OCI-LY1 (cell line): ENCODE results near the gene UTP15.

Experiments used
- H2AFZ ChIP-seq: fragments of 200-600 bp; sonication (generic), shearing (Covaris generic); 2 replicates; pipeline ENCODE4 v1.6.0; 2014; ENCODE audit warnings: antibody characterized with exemption, mild to moderate bottlenecking, low read length
- H3F3A ChIP-seq: fragments of 200-600 bp; sonication (generic), shearing (Covaris generic); 2 replicates; pipeline ENCODE4 v1.6.0; 2014; ENCODE audit warnings: mild to moderate bottlenecking, antibody characterized with exemption, low read length, moderate library complexity; ENCODE audit not compliant: insufficient read depth
- H3K27ac ChIP-seq: fragments of 200-600 bp; sonication (generic); 2 replicates; pipeline ENCODE4 v1.5.1; 2014; ENCODE audit warnings: low read length, mixed run types, mild to moderate bottlenecking, low read depth; ENCODE audit not compliant: poor library complexity, severe bottlenecking
- H3K27me3 ChIP-seq: fragments of 200-600 bp; sonication (generic); 2 replicates; pipeline ENCODE4 v1.6.0; 2014; ENCODE audit warnings: antibody characterized with exemption, mild to moderate bottlenecking, low read length, moderate library complexity; ENCODE audit not compliant: insufficient read depth
- H3K36me3 ChIP-seq: fragments of 200-600 bp; sonication (generic); 2 replicates; pipeline ENCODE4 v1.6.1; 2014; ENCODE audit warnings: mild to moderate bottlenecking, antibody characterized with exemption, low read length, moderate library complexity, mixed read lengths; ENCODE audit not compliant: insufficient read depth
- H3K4me1 ChIP-seq: fragments of 200-600 bp; sonication (generic); 2 replicates; pipeline ENCODE4 v1.5.1; 2014; ENCODE audit warnings: mild to moderate bottlenecking, low read length, moderate library complexity; ENCODE audit not compliant: insufficient read depth, severe bottlenecking
- H3K4me2 ChIP-seq: fragments of 200-600 bp; sonication (generic), shearing (Covaris generic); 2 replicates; pipeline ENCODE4 v1.6.1; 2014; ENCODE audit warnings: low read length
- H3K4me3 ChIP-seq: fragments of 200-600 bp; sonication (generic); 2 replicates; pipeline ENCODE4 v1.5.1; 2014; ENCODE audit warnings: low read length, low read depth, mild to moderate bottlenecking, mixed read lengths; ENCODE audit not compliant: poor library complexity, severe bottlenecking
- H3K79me2 ChIP-seq: fragments of 200-600 bp; shearing (Covaris generic); 2 replicates; pipeline ENCODE4 v1.6.1; 2016; ENCODE audit warnings: mixed run types, low read length, mixed read lengths; ENCODE audit not compliant: insufficient read depth
- H3K9ac ChIP-seq: fragments of 200-600 bp; sonication (generic), shearing (Covaris generic); 2 replicates; pipeline ENCODE4 v1.6.1; 2014; ENCODE audit warnings: mild to moderate bottlenecking, low read length, mixed read lengths
- H3K9me2 ChIP-seq: fragments of 200-600 bp; sonication (generic), shearing (Covaris generic); 2 replicates; pipeline ENCODE4 v1.6.1; 2014; ENCODE audit warnings: low read depth, mild to moderate bottlenecking, low read length, mixed read lengths
- H3K9me3 ChIP-seq: fragments of 200-600 bp; shearing (Covaris generic); 2 replicates; pipeline ENCODE4 v1.6.1; 2014; ENCODE audit warnings: low read length, mixed read lengths
- H4K20me1 ChIP-seq: fragments of 200-600 bp; sonication (generic), shearing (Covaris generic); 2 replicates; pipeline ENCODE4 v1.6.0; 2016; ENCODE audit warnings: mild to moderate bottlenecking, low read length; ENCODE audit not compliant: insufficient read depth
- EZH2 ChIP-seq: fragments of 200-600 bp; sonication (generic), shearing (Covaris generic); IDR thresholded peaks from 2 replicates; pipeline ENCODE4 v1.8.0; 2017; ENCODE audit warnings: borderline replicate concordance, mixed run types, mild to moderate bottlenecking, antibody characterized with exemption, low read length, moderate library complexity, mixed read lengths
- TF ChIP-seq, protein P1 (sequence below): fragments of 200-600 bp; sonication (generic), shearing (Covaris generic); IDR thresholded peaks from 2 replicates; pipeline ENCODE4 v1.5.1; 2017; ENCODE audit warnings: mild to moderate bottlenecking, antibody characterized with exemption, low read length, moderate library complexity, mixed read lengths

UTP15 gene

DNA sequence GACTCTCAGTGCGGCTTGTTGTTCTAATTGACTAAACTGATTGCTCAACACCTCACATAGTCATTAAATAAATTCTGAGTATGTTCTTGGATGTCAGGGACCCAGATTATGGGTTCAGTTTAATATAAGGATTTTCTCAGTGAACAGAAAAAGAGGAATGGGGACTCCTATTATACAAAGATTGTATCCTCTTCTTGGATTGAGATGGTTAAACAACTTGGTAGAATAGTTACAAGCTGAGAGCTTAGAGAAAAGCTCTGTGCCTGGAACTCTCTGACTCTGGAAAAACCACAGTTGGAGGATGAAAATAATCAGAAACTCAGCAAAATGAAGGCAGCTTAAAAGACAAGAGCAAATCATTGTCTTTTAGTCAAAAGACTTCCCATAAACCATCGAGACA is 30.6 kb upstream of the UTP15 start:
- Histone ChIP-seq H3K9me2 (no peaks in the 10 kb centered on the region), H3K27me3 (no peaks in the 10 kb centered on the region), H3K9me3 (no peaks in the 10 kb centered on the region), H2AFZ (no peak overlapping the region), H3K4me3 (no peak overlapping the region), H3K79me2 (no peaks in the 10 kb centered on the region), H3K4me2 (no peak overlapping the region), H4K20me1 (no peaks in the 10 kb centered on the region), H3K4me1 (no peaks in the 10 kb centered on the region), H3K36me3 (no peaks in the 10 kb centered on the region), H3K9ac (no peak overlapping the region), H3F3A (no peaks in the 10 kb centered on the region), H3K27ac (no peak overlapping the region)
- no peak for TF ChIP-seq EZH2
- TF ChIP-seq, protein P1, sequence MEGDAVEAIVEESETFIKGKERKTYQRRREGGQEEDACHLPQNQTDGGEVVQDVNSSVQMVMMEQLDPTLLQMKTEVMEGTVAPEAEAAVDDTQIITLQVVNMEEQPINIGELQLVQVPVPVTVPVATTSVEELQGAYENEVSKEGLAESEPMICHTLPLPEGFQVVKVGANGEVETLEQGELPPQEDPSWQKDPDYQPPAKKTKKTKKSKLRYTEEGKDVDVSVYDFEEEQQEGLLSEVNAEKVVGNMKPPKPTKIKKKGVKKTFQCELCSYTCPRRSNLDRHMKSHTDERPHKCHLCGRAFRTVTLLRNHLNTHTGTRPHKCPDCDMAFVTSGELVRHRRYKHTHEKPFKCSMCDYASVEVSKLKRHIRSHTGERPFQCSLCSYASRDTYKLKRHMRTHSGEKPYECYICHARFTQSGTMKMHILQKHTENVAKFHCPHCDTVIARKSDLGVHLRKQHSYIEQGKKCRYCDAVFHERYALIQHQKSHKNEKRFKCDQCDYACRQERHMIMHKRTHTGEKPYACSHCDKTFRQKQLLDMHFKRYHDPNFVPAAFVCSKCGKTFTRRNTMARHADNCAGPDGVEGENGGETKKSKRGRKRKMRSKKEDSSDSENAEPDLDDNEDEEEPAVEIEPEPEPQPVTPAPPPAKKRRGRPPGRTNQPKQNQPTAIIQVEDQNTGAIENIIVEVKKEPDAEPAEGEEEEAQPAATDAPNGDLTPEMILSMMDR: no peak

DNA sequence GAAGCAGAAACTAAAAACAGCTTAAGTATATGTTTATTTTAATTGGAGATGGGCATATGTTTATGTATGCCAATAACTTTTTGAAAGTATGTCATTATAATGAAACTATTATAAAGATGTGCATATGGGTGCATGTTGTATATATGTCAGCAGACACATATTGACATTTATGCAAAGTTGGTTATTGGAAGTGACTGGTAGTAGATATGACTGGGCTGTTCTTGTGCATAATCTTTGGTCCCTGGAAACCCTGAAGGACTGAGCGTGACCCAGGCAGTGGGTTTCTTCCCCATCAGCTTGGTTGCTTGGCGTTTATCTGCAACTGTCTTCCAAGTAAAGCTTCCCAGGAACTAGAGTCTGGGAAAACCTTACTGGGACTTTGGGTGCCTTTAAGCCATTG is 25.8 kb upstream of the UTP15 start:
- no peak overlapping the region for H3K9ac ChIP-seq
- no peaks in the 10 kb centered on the region for H3K9me3 ChIP-seq
- H2AFZ ChIP-seq: no peak overlapping the region
- H3F3A ChIP-seq: no peaks in the 10 kb centered on the region
- H3K79me2 ChIP-seq: no peaks in the 10 kb centered on the region
- no peaks in the 10 kb centered on the region for H3K27me3 ChIP-seq
- no peaks in the 10 kb centered on the region for H3K4me1 ChIP-seq
- H3K4me3 ChIP-seq: no peak overlapping the region
- no peaks in the 10 kb centered on the region for H3K36me3 ChIP-seq
- H3K27ac ChIP-seq: no peak overlapping the region
- no peaks in the 10 kb centered on the region for H4K20me1 ChIP-seq
- no peak overlapping the region for H3K4me2 ChIP-seq
- H3K9me2 ChIP-seq: no peaks in the 10 kb centered on the region
- no peak for TF ChIP-seq EZH2
- TF ChIP-seq, protein P1: no peak

DNA sequence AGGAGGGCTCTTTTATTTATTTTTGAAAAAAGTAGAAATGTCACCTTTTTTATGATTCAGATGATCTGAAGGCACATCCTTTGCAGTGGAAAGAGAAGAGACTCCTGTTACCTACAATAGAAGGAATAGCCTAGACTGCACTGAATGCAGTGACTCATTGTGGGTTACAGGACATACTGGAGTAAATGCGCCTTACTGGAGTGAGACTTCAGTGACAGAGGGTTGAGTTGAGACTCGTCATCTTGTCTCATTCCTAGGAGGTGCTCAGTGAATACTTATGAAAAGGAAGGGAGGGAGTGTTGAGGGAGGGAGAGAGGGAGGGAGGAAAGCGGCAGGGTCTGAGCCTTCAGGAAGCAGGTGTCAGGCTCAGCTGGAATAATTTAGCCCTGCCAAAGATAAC is 25.4 kb upstream of the UTP15 start:
- no peaks in the 10 kb centered on the region for H3K36me3 ChIP-seq
- no peaks in the 10 kb centered on the region for H3K9me2 ChIP-seq
- no peak overlapping the region for H3K9ac ChIP-seq
- TF ChIP-seq, protein P1: no peak
- no peak for TF ChIP-seq EZH2
- no peak overlapping the region for H3K4me2 ChIP-seq
- H3K27me3 ChIP-seq: no peaks in the 10 kb centered on the region
- no peak overlapping the region for H3K27ac ChIP-seq
- no peaks in the 10 kb centered on the region for H3K79me2 ChIP-seq
- no peaks in the 10 kb centered on the region for H4K20me1 ChIP-seq
- no peak overlapping the region for H2AFZ ChIP-seq
- no peaks in the 10 kb centered on the region for H3F3A ChIP-seq
- H3K4me1 ChIP-seq: no peaks in the 10 kb centered on the region
- no peak overlapping the region for H3K4me3 ChIP-seq
- no peaks in the 10 kb centered on the region for H3K9me3 ChIP-seq
